Stomach (tissue), 4 donors: ENCODE data around the gene SLC4A4.

Experiments
- CTCF ChIP-seq, 7 experiments: fragments of 450-650 bp in 4 of 7; fragments of 200-600 bp in 3 of 7; sonication (generic) in 3 of 7; IDR thresholded peaks; one replicate each; pipeline ENCODE4 v1.5.1; 2016 to 2019; ENCODE audit warnings: antibody characterized with exemption in 7 of 7, control low read depth in 2 of 7, mild to moderate bottlenecking in 1 of 7
- EP300 ChIP-seq: sonication (generic); formaldehyde crosslinking; IDR thresholded peaks from one replicate; pipeline ENCODE4 v1.6.1; 2017; ENCODE audit warnings: antibody characterized with exemption
- POLR2A ChIP-seq, 4 donors: fragments of 450-650 bp; IDR thresholded peaks; one replicate each; pipeline ENCODE4 v1.6.1; 2016; ENCODE audit warnings: antibody characterized with exemption in 4 of 4, control low read depth in 2 of 4, mild to moderate bottlenecking in 1 of 4, moderate library complexity in 1 of 4
- POLR2AphosphoS5 ChIP-seq, 3 donors: sonication (generic); formaldehyde crosslinking; IDR thresholded peaks; one replicate each; pipeline ENCODE4 v1.6.1; 2016; ENCODE audit warnings: antibody characterized with exemption in 3 of 3

GRCh38 chr4:71469541-71469940, 130.7 kb downstream of the SLC4A4 start:
- TF ChIP-seq POLR2A (IDR thresholded peaks at IDR 0.05) (no peak), CTCF (IDR thresholded peaks at IDR 0.05) (no peak), POLR2AphosphoS5 (IDR thresholded peaks at IDR 0.05) (no peak), EP300 (no peak)
